ENCODE results near the gene TIMM50.

The TIMM50 gene

GRCh38 chr19:39502640-39503417 is 22.2 kb downstream of the TIMM50 start:
- peak; percentile 73 to 76 for DNase-seq

GRCh38 chr19:39506598-39506943 is 25.9 kb downstream of the TIMM50 start:
- DNase-seq = no peak

DNA sequence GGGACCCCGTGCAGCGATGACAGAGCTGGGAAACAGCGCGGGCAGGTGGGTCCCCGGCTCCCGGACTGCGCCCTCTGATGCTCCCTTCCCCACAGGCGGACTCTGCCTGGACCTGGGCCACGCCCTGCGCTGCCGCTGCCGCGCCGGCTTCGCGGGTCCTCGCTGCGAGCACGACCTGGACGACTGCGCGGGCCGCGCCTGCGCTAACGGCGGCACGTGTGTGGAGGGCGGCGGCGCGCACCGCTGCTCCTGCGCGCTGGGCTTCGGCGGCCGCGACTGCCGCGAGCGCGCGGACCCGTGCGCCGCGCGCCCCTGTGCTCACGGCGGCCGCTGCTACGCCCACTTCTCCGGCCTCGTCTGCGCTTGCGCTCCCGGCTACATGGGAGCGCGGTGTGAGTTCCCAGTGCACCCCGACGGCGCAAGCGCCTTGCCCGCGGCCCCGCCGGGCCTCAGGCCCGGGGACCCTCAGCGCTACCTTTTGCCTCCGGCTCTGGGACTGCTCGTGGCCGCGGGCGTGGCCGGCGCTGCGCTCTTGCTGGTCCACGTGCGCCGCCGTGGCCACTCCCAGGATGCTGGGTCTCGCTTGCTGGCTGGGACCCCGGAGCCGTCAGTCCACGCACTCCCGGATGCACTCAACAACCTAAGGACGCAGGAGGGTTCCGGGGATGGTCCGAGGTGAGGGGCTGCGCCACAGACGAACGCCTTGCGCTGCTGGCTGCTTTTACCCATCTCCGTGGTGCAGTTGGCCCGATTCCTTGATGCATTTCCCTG is 26.5 kb downstream of the TIMM50 start:
- peak; percentile 44 to 60 for DNase-seq

DNA sequence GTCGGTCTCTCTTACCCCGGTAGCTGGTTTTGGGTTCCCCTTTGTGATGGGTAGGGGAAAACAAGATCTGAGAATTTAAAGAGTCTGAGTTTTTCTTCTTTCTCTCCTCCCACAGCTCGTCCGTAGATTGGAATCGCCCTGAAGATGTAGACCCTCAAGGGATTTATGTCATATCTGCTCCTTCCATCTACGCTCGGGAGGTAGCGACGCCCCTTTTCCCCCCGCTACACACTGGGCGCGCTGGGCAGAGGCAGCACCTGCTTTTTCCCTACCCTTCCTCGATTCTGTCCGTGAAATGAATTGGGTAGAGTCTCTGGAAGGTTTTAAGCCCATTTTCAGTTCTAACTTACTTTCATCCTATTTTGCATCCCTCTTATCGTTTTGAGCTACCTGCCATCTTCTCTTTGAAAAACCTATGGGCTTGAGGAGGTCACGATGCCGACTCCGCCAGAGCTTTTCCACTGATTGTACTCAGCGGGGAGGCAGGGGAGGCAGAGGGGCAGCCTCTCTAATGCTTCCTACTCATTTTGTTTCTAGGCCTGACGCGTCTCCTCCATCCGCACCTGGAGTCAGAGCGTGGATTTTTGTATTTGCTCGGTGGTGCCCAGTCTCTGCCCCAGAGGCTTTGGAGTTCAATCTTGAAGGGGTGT is 27.2 kb downstream of the TIMM50 start:
- DNase-seq = no peak

DNA sequence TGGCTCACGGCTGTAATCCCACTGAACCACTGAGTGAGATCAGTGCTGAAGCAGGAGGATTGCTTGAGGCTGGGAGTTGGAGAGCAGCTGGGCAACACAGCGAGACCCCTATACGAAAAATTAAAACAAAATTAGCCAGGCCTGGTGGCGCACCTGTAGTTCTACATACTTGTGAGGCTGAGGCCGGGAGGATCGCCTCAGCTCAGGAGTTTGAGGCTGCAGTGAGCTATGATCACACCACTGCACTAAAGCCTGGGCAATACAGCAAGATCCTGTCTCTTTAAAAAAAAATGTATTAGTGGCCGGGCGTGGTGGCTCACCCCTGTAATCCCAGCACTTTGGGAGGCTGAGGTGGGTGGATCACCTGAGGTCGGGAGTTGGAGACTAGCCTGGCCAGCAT is 28.0 kb downstream of the TIMM50 start:
- DNase-seq = no peak

GRCh38 chr19:39509233-39509632 is 28.6 kb downstream of the TIMM50 start:
- no peak for DNase-seq

- DNase-seq = no peak
Observed at GRCh38 chr19:39512988-39513387, 32.4 kb downstream of the TIMM50 start.

DNA sequence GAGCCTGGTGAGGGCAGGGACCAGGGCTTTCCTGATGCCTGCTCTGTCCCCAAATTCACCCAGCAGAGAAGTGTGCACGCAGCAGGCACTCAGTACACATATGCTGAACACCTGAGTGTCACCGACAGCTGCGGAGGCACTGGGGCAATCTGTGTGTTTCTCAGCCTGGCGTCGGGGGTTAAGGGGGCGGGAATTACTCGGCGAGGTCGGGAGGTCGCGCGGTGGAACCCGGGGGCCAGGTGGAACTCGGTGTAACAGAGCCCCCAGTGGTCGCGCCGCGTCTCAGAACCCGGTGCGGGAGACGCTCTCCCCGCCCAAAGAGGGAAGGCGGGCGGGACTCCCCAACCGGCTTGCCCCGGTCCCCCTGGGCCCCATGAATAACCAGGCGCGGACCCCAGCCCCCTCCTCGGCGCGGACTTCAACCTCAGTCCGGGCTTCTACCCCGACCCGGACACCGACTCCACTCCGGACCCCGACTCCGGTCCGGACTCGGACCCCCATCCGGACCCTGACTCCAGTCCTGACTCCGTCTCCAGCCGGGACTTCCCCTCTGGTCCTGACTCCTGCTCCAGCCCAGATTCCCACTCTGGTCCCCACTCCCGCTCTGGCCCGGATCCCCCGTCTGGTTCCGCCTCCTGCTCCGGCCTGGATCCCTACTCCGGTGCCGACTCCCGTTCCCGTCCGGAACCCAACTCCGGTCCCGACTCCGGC is 34.4 kb downstream of the TIMM50 start, which contains the start of gene SELENOV:
Gene SELENOV (plus strand): TSS at position 300 of the 711 bp plus-strand sequence. CDS start 74 bp downstream, at position 374.
- DNase-seq = peak in 1 of 2 experiments; percentile 16

GRCh38 chr19:39515551-39516191 is 35.0 kb downstream of the TIMM50 start:
- DNase-seq = peak in 1 of 2 experiments; percentile 14

GRCh38 chr19:39516270-39516669 is 35.6 kb downstream of the TIMM50 start:
- DNase-seq = no peak

- DNase-seq = no peak
Observed at GRCh38 chr19:39517432-39517831, 36.8 kb downstream of the TIMM50 start.

GRCh38 chr19:39518458-39518857 is 37.8 kb downstream of the TIMM50 start:
- no peak for DNase-seq

- DNase-seq = no peak
Observed at GRCh38 chr19:39518975-39519374, 38.3 kb downstream of the TIMM50 start.

GRCh38 chr19:39520541-39521484 is 40.2 kb downstream of the TIMM50 start:
- no peak for DNase-seq

- DNase-seq = no peak
Observed at GRCh38 chr19:39524495-39524894, 43.9 kb downstream of the TIMM50 start.

DNA sequence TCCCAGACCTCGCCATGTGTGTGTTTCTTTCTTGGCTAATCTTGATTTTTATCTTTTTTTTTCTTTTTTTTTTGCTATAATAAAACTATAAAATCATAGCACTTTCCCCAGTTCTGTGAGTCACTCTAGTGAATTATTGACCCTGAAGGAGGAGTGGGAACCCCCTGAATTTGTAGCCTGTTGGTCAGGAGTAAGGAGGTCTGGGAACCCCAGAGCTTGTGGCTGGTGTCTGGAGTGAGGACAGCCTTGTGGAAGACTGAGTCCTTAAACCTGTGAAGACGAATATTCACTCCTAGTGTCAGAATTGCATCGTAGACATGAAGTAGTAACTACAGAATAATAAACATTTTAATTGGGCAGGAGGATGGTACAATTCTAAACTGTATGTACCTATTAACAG is 44.6 kb downstream of the TIMM50 start:
- no peak for DNase-seq

DNA sequence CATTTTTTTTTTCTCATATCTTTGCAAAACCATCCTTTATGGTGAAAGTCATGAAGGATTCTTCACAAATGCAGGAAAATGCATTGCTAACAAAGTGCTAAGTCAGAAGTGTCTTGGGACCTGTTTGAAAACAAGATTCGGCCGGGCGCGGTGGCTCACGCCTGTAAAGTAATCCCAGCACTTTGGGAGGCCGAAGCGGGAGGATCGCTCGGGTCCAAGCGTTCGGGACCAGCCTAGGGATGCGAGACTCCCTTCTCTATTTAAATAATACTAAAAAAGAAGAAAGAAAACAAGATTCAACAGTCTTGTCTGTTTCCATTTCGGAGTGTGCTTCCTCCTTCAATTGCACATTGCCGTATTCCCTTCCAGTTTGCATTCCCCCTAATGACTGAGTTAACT is 51.2 kb downstream of the TIMM50 start:
- no peak for DNase-seq

DNA sequence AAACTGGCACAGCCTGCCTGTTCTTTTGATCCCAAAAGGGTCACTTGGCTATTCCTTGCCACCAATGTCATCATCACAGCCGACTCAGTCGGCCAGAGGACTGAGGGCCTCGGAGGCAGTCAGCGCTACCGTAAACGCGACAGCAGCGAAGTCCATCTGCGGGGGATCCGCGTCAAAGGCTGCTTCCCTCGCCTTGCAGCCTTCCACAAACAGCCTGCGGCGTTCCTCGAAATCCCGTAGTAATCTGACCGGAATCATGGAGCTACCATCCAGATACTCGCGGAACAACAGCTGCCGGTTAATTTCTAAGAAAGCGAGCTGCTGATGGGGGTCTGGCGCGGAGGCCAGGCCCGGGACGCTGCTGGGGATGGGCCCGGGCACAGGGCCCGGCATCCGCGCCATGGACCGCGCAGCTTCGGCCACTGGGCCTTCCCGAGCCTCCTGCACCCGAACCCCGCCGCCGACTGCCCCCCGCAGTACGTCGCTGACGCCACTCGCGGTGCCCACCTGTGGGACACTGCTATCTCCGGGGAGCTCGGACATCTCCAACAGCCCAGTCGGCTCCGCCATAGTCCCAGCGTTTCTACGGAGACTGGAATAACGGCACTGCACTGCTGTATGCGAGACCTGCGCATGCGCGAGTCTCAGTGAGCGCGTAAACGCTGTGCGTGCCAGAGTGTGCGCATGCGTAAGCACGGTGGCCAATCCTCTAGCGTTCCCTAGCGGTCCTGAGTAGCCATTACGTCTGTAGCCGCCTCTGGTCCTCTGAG is 51.8 kb downstream of the TIMM50 start, which contains the start of gene EID2B:
Gene EID2B (minus strand): TSS at position 620 of the 770 bp plus-strand sequence. CDS start 50 bp downstream, at position 570.
- peak; percentile 92 to 95 for DNase-seq

- no peak for DNase-seq
Observed at GRCh38 chr19:39533003-39533512, 52.4 kb downstream of the TIMM50 start.

- DNase-seq = no peak
Observed at GRCh38 chr19:39533791-39534190, 53.2 kb downstream of the TIMM50 start.
